Measurements from ENCODE around the gene ALDH1L2. TPM values are rescaled to one million over a fixed set of nuclear protein-coding genes. Genes with fewer than 3 reads are reported as not detected.

The ALDH1L2 gene
- total and polyA plus RNA-seq, 9 of the 15 experiments (the other 6 are each of a cell fraction or from before 2014, with no cell fraction given) = 1.1 to 9.9 (median 3.8) TPM

GRCh38 chr12:105109465-105110212 is 25.4 kb upstream of the ALDH1L2 start (continued):
- TF ChIP-seq ZBTB40 (IDR thresholded peaks at IDR 0.05) (peak; percentile 27; the same call in 1 of the 2 replicates), ZBTB40 (CRISPR knock-in tag; IDR thresholded peaks at IDR 0.05) (no peak), ZFP1 (CRISPR knock-in tag; IDR thresholded peaks at IDR 0.05) (no peak), BRF1 (IDR thresholded peaks at IDR 0.05; ENCODE audit: borderline replicate concordance, extremely low read depth, insufficient read length) (no peak), MIER1 (IDR thresholded peaks at IDR 0.05; ENCODE audit: low read depth) (no peak), PBX2 (CRISPR knock-in tag; IDR thresholded peaks at IDR 0.05; ENCODE audit: low read depth) (no peak), PBX2 (tag; conservative IDR thresholded peaks at IDR 0.05; ENCODE audit: low read depth) (0 out of 2 replicates have a peak, but pooled peaks have one; percentile 25)
- TF ChIP-seq, protein P1, sequence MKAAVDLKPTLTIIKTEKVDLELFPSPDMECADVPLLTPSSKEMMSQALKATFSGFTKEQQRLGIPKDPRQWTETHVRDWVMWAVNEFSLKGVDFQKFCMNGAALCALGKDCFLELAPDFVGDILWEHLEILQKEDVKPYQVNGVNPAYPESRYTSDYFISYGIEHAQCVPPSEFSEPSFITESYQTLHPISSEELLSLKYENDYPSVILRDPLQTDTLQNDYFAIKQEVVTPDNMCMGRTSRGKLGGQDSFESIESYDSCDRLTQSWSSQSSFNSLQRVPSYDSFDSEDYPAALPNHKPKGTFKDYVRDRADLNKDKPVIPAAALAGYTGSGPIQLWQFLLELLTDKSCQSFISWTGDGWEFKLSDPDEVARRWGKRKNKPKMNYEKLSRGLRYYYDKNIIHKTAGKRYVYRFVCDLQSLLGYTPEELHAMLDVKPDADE (conservative IDR thresholded peaks at IDR 0.05; ENCODE audit: control insufficient read depth, low read depth, low read length) = no peak
- TF ChIP-seq, protein P2, sequence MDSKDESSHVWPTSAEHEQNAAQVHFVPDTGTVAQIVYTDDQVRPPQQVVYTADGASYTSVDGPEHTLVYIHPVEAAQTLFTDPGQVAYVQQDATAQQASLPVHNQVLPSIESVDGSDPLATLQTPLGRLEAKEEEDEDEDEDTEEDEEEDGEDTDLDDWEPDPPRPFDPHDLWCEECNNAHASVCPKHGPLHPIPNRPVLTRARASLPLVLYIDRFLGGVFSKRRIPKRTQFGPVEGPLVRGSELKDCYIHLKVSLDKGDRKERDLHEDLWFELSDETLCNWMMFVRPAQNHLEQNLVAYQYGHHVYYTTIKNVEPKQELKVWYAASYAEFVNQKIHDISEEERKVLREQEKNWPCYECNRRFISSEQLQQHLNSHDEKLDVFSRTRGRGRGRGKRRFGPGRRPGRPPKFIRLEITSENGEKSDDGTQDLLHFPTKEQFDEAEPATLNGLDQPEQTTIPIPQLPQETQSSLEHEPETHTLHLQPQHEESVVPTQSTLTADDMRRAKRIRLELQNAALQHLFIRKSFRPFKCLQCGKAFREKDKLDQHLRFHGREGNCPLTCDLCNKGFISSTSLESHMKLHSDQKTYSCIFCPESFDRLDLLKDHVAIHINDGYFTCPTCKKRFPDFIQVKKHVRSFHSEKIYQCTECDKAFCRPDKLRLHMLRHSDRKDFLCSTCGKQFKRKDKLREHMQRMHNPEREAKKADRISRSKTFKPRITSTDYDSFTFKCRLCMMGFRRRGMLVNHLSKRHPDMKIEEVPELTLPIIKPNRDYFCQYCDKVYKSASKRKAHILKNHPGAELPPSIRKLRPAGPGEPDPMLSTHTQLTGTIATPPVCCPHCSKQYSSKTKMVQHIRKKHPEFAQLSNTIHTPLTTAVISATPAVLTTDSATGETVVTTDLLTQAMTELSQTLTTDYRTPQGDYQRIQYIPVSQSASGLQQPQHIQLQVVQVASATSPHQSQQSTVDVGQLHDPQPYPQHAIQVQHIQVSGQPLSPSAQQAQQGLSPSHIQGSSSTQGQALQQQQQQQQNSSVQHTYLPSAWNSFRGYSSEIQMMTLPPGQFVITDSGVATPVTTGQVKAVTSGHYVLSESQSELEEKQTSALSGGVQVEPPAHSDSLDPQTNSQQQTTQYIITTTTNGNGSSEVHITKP (IDR thresholded peaks at IDR 0.05; ENCODE audit: partially characterized antibody) = no peak

All from K562 (cell line).